Fibroblast of the aortic adventitia (primary cell): ENCODE data around the gene SERINC2. TPM values are rescaled to one million over a fixed set of nuclear protein-coding genes. Genes with fewer than 3 reads are reported as not detected.

ENCODE experiments used
- DNase-seq: peaks from one replicate; pipeline ENCODE4 v3.0.0-alpha.2; 2010; ENCODE audit warnings: low read depth
- H3K4me3 ChIP-seq: 2 replicates; pipeline ENCODE4 v1.5.1; 2011; ENCODE audit warnings: low read depth, mild to moderate bottlenecking, control low read depth, low read length, moderate library complexity
- CTCF ChIP-seq: IDR thresholded peaks from 2 replicates; pipeline ENCODE4 v1.5.1; 2011; ENCODE audit warnings: mild to moderate bottlenecking, low read length, control low read depth, inconsistent platforms; ENCODE audit not compliant: insufficient read depth
- total RNA-seq: library from RNA; depleted of rRNA; stranded (reverse); fragments of >200 nt; gene quantifications from 2 replicates; pipeline ENCODE4 v1.2.3, GENCODE V29; 2012; ENCODE audit warnings: low replicate concordance

The SERINC2 gene
- total RNA-seq: 5.4 TPM in 1 of 2 replicates, not detected in the other

- no peak for TF ChIP-seq CTCF
- DNase-seq: no peak
- peak within 1 kb of the TSS; percentile 72 for H3K4me3 ChIP-seq
These were observed at the start of gene SERINC2 for GRCh38 chr1:31412732-31413404. TSS of gene SERINC2 (plus strand) at chr1:31413213. CDS start at chr1:31413266, 53 bp downstream.

DNA sequence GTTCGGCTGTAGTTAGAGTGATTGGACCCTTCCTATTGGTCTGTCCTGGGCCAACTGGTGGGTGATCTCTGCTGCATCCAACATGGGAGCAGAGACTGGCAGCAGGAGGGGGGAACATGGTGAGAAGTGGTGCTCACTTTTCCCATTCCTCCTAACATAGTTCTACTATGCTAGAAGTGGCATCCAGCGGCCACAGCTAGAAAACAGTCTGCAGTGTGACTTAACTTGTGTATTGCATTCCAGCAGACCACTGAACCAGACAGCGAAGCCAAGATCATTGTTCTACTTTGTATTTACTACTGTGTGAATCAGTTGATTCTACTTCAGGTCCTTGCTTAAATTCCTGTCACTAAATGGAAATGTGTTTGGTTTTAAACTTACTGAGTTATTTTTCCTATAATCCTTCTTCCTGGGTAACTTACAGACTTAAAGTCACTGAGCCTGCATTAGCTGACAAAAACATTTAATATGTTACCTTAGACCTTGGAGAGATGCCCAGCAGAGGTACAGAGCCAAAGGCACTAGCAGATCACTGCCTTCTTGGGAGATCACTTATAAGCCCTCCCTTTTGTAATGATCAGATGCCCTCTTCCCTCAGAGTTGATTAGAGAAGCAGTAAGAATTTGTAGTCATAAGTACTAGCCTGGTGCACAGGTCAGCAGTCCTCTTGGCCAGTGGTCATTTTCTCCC lies 48.3 kb upstream of the SERINC2 start:
- no peak for DNase-seq
- no peak for TF ChIP-seq CTCF
- no peak overlapping the region for H3K4me3 ChIP-seq

GRCh38 chr1:31366796-31367195 lies 46.2 kb upstream of the SERINC2 start:
- no peak for DNase-seq
- TF ChIP-seq CTCF: no peak
- no peak overlapping the region for H3K4me3 ChIP-seq

- DNase-seq: no peak
- TF ChIP-seq CTCF: no peak
- no peak overlapping the region for H3K4me3 ChIP-seq
These were observed 44.4 kb upstream of the SERINC2 start for GRCh38 chr1:31368611-31369107.

DNA sequence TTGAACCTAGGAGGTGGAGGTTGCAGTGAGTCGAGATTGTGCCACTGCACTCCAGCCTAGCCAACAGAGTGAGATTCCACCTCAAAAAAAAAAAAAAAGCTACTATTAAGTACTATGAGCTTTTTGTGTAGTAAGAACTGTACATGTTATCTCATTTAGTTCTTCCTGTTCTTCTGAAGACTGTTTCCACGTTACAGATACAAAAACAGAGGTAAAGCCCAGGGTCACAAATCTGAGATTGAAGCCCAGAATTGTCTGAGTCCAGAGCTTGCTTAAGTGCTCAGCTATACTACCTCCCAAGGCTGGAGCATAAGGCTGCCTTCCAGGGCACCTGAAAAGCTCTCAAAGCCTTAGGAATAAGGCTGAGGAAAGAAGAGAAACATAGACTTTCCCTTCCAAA lies 43.0 kb upstream of the SERINC2 start:
- no peak for DNase-seq
- H3K4me3 ChIP-seq: no peak overlapping the region
- no peak for TF ChIP-seq CTCF

DNA sequence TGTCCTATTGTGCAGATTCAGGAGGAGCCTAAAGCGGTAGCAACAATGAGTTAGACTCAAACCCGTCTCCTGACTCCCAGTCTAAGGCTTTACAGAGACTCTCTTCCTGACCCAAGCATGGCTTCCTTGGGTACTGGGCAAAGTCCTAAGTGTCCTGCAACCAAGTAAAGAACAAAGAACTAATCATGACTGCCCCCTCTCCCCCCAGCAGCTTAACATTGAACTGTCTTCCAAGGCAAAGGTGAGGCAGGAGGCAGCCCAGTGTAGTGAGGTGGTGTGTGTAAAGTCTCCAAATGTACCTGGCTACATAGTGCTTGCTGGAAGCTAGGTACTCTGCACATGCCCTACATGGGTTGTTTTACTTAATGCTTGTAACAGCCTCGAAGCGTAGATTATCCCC lies 42.4 kb upstream of the SERINC2 start:
- no peak overlapping the region for H3K4me3 ChIP-seq
- DNase-seq: no peak
- TF ChIP-seq CTCF: no peak
